ENCODE measurements around the gene EGFL6. TPM values are rescaled to one million over a fixed set of nuclear protein-coding genes. Genes with fewer than 3 reads are reported as not detected.

Gene EGFL6
- total and polyA plus RNA-seq, 10 of the 15 experiments (the other 5 are each of a cell fraction or from before 2014, with no cell fraction given) = 0.03 TPM; not detected in 9

GRCh38 chrX:13581554-13581953 is 12.2 kb downstream of the EGFL6 start:
- intact Hi-C loops (cut with micrococcal nuclease; ENCODE audit: unreplicated experiment) (no loop called here), in situ Hi-C loops (cut with MboI) (no loop called here)
- Histone ChIP-seq H4K20me1 (ENCODE audit: control insufficient read depth, insufficient read depth) (no peaks in the 10 kb centered on the region), H3K79me2 (ENCODE audit: control insufficient read depth, insufficient read depth, low read length) (no peaks in the 10 kb centered on the region), H3K9me3 (replicated peaks; ENCODE audit: control insufficient read depth, insufficient read depth, low read length) (no peaks in the 10 kb centered on the region; the same call in 2 of the 3 replicates), H3K4me1 (ENCODE audit: control insufficient read depth, insufficient read depth, low read length) (no peaks in the 10 kb centered on the region), H2AFZ (ENCODE audit: control insufficient read depth, low read depth, low read length) (no peak overlapping the region), H3K27ac (ENCODE audit: control insufficient read depth, insufficient read depth) (no peak overlapping the region), H3K36me3 (ENCODE audit: control insufficient read depth in 2 of 2, insufficient read depth in 2 of 2, low read length in 1 of 2) (no peaks in the 10 kb centered on the region), H3K4me2 (ENCODE audit: control insufficient read depth, insufficient read depth) (no peak overlapping the region), H3K9ac (ENCODE audit: control insufficient read depth, insufficient read depth, low read length) (no peak overlapping the region), H3K27me3 (replicated peaks in 1 of 2; ENCODE audit: control insufficient read depth in 2 of 2, insufficient read depth in 2 of 2, low read length in 1 of 2) (peaks cover 0 to 3% of the 10 kb centered on the region in 2 experiments; a peak in 2 of 4 replicates), H3K4me3 (no peak overlapping the region)
- POLR2A ChIA-PET = no interaction called here
- SMC1A ChIA-PET (ENCODE audit: uncharacterized antibody, unreplicated experiment) = no interaction called here
- CTCF ChIA-PET = no interaction called here
- WGBS (ENCODE audit: insufficient coverage, insufficient replicate concordance, low lambda C conversion rate, missing lambda C conversion rate) = 44% methylated on average over 4 of the region's 4 CpGs
- BruUV-seq (replicated peaks) = no TSS peak
- TF ChIP-seq CBX3 (IDR thresholded peaks at IDR 0.05; ENCODE audit: borderline replicate concordance, low read depth) (no peak), POLR2AphosphoS5 (IDR thresholded peaks at IDR 0.05; ENCODE audit: low read length) (no peak), PKNOX1 (IDR thresholded peaks at IDR 0.05) (no peak), ATF7 (IDR thresholded peaks at IDR 0.05; ENCODE audit: low read depth) (no peak), FOXK2 (IDR thresholded peaks at IDR 0.05) (no peak), STAT3 (IDR thresholded peaks at IDR 0.05; ENCODE audit: low read depth, low read length) (no peak), ESRRA (IDR thresholded peaks at IDR 0.05; ENCODE audit: low read length) (no peak), RELB (IDR thresholded peaks at IDR 0.05; ENCODE audit: low read depth) (no peak), LARP7 (IDR thresholded peaks at IDR 0.05) (no peak), ZNF207 (IDR thresholded peaks at IDR 0.05; ENCODE audit: borderline replicate concordance) (no peak), ZBED1 (IDR thresholded peaks at IDR 0.05; ENCODE audit: borderline replicate concordance) (no peak), CBFB (IDR thresholded peaks at IDR 0.05; ENCODE audit: low read depth) (no peak), TARDBP (IDR thresholded peaks at IDR 0.05; ENCODE audit: borderline replicate concordance) (no peak), GABPA (IDR thresholded peaks at IDR 0.05; ENCODE audit: low read depth) (no peak), BMI1 (IDR thresholded peaks at IDR 0.05; ENCODE audit: borderline replicate concordance) (no peak), EZH2 (IDR thresholded peaks at IDR 0.05; ENCODE audit: borderline replicate concordance, control insufficient read depth, low read depth, low read length) (no peak)
- TF ChIP-seq, protein P1, sequence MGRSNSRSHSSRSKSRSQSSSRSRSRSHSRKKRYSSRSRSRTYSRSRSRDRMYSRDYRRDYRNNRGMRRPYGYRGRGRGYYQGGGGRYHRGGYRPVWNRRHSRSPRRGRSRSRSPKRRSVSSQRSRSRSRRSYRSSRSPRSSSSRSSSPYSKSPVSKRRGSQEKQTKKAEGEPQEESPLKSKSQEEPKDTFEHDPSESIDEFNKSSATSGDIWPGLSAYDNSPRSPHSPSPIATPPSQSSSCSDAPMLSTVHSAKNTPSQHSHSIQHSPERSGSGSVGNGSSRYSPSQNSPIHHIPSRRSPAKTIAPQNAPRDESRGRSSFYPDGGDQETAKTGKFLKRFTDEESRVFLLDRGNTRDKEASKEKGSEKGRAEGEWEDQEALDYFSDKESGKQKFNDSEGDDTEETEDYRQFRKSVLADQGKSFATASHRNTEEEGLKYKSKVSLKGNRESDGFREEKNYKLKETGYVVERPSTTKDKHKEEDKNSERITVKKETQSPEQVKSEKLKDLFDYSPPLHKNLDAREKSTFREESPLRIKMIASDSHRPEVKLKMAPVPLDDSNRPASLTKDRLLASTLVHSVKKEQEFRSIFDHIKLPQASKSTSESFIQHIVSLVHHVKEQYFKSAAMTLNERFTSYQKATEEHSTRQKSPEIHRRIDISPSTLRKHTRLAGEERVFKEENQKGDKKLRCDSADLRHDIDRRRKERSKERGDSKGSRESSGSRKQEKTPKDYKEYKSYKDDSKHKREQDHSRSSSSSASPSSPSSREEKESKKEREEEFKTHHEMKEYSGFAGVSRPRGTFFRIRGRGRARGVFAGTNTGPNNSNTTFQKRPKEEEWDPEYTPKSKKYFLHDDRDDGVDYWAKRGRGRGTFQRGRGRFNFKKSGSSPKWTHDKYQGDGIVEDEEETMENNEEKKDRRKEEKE (IDR thresholded peaks at IDR 0.05) = no peak
- ATAC-seq (no peak), FAIRE-seq (no peak), DNase-seq (ENCODE audit: low read depth, low spot score) (no peak)
- RAD21 ChIA-PET (ENCODE audit: unreplicated experiment) = no interaction called here
